ENCODE data around the gene AHCYL1. TPM values are rescaled to one million over a fixed set of nuclear protein-coding genes. Genes with fewer than 3 reads are reported as not detected.
A peak's percentile ranks its signal among the peaks of the same experiment; 100 is the strongest.

AHCYL1 gene
- total RNA-seq, 1 experiment from 2014 or later: 20.5 TPM

- no peak for DNase-seq (ENCODE audit: low spot score)
- in situ Hi-C loops (cut with HindIII; ENCODE audit: low sequenced_read_pairs): no loop called here
Observed at GRCh38 chr1:110055493-110056284, 71.1 kb downstream of the AHCYL1 start.

- DNase-seq (ENCODE audit: low spot score): no peak
- in situ Hi-C loops (cut with HindIII; ENCODE audit: low sequenced_read_pairs): no loop called here
Observed at GRCh38 chr1:110056285-110056683, 71.7 kb downstream of the AHCYL1 start.

DNA sequence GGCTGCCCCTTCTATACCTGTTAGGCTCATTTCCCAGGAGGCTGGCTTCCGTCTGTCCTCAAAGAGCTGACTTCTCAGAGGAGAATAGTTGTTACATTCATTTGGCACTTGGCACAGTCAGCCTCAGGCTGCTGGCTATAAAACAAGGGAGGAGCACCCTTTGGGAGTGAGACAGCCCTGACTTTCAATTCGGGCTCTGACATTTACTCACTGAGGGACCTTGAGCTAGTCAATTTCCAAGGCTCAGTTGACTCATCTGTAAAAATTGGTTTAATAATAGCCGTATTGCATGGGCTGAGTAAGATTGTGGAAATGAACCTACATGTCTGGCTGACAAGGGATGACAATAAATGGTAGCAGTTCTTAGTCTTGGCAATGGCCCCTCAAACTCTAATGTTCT, 72.2 kb downstream of the AHCYL1 start:
- in situ Hi-C loops (cut with HindIII; ENCODE audit: low sequenced_read_pairs): no loop called here
- DNase-seq (ENCODE audit: low spot score): no peak

- no peak for DNase-seq (ENCODE audit: low spot score)
- in situ Hi-C loops (cut with HindIII; ENCODE audit: low sequenced_read_pairs): no loop called here
Observed at GRCh38 chr1:110057963-110058518, 73.5 kb downstream of the AHCYL1 start.

DNA sequence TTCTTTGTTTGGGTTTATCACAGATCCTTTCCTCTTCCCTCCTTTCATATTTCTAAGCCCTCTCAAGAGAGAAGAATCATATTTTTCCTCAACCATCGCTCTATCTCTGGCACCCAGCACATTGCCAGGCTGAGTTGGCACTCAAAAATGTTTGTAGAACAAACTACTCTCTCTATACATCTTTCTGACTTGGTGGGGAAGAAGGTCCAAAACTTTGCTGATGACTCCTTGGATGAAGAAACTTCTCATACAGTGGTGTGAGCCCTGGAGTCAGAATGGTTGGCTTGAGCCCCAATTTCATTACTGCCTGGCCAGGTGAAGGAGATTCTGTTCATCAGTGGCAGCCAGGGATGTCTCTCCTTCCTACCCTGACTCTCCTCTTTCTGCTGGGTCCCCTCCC, 74.0 kb downstream of the AHCYL1 start:
- in situ Hi-C loops (cut with HindIII; ENCODE audit: low sequenced_read_pairs): no loop called here

DNA sequence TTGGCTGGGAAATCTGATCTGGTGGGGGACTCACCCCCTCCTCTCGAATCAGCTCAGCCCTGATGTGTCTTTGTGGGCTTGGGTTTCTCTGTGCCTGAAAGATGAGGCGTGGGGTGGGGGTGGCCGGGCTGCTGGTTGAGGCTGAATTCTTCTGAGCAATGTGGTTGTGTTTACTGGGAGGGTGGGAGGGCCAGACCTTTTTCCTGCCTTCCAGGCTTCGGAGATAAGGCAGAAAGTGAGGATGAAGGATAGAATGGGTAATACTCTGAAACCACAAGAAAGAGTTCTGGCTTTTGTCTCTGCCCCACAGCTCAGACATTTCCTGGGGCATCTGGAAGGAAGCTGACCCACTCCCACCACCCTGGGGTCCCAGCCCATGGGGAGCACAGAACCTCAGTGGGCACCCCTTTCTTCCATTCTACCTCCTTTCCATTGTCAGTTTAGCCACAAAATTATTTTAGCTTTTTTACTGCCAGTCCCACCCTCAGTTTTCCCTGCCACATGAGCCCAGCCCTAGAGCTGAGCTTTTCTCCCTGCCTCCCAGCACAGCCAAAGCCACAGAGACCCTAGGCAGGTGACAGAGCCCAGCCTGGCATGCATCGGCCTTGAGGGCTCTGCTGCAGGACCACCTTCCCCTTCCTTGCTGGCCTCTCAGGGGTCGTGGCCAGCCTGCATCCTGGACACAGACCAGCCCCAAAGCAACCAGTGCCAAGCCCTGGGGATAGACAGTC, 74.7 kb downstream of the AHCYL1 start:
- in situ Hi-C loops (cut with HindIII; ENCODE audit: low sequenced_read_pairs): no loop called here
- no peak for DNase-seq (ENCODE audit: low spot score)

More for the DNA sequence above, 74.0 kb downstream of the AHCYL1 start:
- DNase-seq (ENCODE audit: low spot score): no peak

DNA sequence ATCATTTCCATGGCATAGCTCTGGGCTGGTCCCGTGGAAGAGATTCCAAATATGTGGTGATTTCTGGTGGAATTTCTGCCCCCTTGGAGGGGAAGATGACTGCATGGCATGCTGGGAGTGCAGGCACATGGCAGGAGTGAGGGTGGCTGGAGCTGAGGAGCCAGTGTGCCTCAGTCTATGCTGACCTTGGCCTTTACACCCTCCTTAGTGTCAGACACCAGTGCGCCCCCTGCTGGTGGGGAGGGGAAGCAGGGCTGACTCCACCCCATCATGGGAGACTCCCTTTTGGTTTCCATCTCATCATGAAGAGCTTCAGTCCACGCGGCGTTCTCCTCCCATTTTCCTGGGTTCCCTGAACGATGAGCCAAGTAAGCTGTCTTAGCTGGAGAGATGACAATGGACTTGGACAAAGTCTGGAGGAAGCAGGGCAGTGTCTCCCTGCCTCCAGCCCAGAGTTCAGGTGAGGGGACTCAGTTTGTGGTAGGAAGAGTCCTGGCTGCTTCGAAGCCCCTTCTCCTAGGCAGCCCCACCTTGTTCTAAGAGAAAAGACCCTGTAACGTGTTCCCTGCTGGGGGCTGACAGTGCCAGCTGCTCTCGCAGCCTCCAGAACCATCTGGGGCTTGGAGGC, 75.6 kb downstream of the AHCYL1 start:
- in situ Hi-C loops (cut with HindIII; ENCODE audit: low sequenced_read_pairs): no loop called here
- no peak for DNase-seq (ENCODE audit: low spot score)

- DNase-seq (ENCODE audit: low spot score): no peak
- in situ Hi-C loops (cut with HindIII; ENCODE audit: low sequenced_read_pairs): no loop called here
Observed at GRCh38 chr1:110060662-110061060, 76.1 kb downstream of the AHCYL1 start.

DNA sequence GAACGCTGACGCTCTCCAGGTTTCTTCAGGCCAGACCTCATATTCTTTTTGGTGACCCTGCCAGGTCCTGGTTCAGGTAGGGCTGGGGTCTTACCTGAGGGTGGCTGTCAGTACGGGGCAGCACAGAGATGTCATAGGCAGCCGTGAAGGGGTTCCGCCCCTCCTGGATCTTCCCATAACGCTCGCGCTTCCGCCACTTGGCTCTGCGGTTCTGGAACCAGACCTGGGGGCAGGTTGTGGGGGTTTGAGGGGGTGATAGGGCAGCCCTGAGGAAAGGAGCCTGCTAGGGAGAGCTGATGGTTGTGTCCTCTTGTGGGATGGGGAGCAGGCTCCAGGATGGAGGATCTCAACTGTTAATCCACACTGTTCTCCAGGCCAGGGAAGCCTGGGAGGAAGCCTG, 76.8 kb downstream of the AHCYL1 start:
- in situ Hi-C loops (cut with HindIII; ENCODE audit: low sequenced_read_pairs): no loop called here

DNA sequence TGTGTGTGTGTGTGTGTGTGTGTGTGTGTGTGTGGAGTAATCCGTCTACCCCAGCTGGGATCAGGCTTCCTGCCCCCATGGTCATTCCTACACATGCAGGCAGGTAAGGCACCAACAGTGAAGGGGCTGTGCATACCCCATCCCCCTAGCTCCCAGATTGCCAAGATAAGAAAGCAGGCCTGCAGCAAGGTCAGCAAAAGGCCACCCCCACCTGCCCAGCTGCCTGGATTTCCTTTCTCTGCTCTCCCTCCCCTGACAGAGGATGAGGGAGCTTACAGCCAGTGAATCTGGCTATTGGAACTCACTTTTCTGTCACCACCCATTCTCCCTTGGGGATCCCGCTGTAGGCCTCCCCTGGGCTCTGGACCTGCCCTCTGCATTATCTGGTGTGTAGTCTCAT, 78.0 kb downstream of the AHCYL1 start:
- in situ Hi-C loops (cut with HindIII; ENCODE audit: low sequenced_read_pairs): no loop called here
- DNase-seq (ENCODE audit: low spot score): no peak

More for the DNA sequence above, 76.8 kb downstream of the AHCYL1 start:
- DNase-seq (ENCODE audit: low spot score): no peak

- in situ Hi-C loops (cut with HindIII; ENCODE audit: low sequenced_read_pairs): no loop called here
- DNase-seq (ENCODE audit: low spot score): no peak
Observed at GRCh38 chr1:110063781-110064180, 79.2 kb downstream of the AHCYL1 start.

GRCh38 chr1:110064576-110065337, 80.2 kb downstream of the AHCYL1 start:
- in situ Hi-C loops (cut with HindIII; ENCODE audit: low sequenced_read_pairs): no loop called here
- DNase-seq (ENCODE audit: low spot score): no peak

DNA sequence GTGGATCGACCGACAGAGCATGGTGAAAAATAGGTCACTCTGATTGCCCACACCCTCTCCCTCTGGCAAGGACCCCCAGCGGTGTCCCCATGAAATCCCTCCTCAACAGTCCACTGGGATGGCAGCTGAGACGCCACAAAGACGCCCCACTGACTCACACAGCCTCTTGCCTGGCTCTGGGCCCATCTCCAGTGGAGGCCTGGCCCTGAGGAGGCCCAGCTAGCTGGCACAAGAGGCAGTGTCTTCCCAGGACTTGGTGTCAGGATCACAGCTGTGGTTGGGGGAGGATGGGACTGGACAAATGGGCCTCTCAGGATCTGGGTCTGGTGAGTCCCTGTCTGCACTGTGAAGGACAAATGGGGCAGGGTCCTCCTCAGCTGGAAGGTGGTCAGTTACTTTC, 81.3 kb downstream of the AHCYL1 start:
- in situ Hi-C loops (cut with HindIII; ENCODE audit: low sequenced_read_pairs): no loop called here
- DNase-seq (ENCODE audit: low spot score): no peak

- in situ Hi-C loops (cut with HindIII; ENCODE audit: low sequenced_read_pairs): no loop called here
- no peak for DNase-seq (ENCODE audit: low spot score)
Observed at GRCh38 chr1:110067479-110067892, 82.9 kb downstream of the AHCYL1 start.

DNA sequence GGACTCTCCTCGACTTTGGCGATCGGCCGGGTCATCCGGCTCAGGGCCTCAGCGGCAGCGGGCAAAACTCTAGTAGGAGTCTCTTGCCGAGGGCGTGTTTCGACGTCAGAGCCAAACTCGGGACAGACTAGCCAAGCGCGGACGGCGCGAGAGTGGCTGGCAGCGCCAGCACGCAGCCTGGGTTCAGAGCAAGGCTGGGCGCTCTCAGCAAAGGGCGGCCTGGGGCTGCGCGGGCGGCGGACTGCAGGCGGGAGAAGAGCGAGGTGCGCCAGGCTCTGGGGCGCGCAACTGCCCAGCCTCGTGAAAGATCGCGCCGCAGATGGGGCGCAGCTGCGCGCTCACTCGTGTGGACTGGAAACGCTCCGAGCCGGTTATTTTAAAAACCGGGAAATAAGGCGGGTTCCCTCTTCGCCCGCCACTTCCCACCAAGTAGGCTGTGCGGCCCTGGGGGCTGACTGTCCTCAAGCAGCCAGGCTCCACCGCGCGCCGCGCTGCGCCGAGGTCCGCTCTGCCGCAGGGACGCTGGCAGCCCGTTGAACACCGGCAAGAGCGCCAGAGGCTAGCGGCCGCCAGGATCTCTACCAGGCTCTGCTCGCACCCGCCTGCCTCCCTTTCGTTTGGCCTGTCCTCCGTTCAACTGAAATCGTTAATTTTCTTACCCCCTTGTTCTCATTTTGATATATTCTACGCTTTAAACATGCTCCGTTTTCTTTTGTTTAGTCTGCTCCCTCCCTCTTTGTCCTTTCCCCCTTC, 83.5 kb downstream of the AHCYL1 start:
- peak; percentile 10 for DNase-seq (ENCODE audit: low spot score)
- in situ Hi-C loops (cut with HindIII; ENCODE audit: low sequenced_read_pairs): no loop called here

- no peak for DNase-seq (ENCODE audit: low spot score)
- in situ Hi-C loops (cut with HindIII; ENCODE audit: low sequenced_read_pairs): no loop called here
Observed at GRCh38 chr1:110068646-110069403, 84.3 kb downstream of the AHCYL1 start.

- no peak for DNase-seq (ENCODE audit: low spot score)
- in situ Hi-C loops (cut with HindIII; ENCODE audit: low sequenced_read_pairs): no loop called here
Observed at GRCh38 chr1:110069404-110070281, 85.1 kb downstream of the AHCYL1 start.
